ENCODE measurements around the gene ACSL3. TPM values are rescaled to one million over a fixed set of nuclear protein-coding genes. Genes with fewer than 3 reads are reported as not detected.

ACSL3 gene
- total RNA-seq, 1 donor from 2014 or later: 66.9 TPM

DNA sequence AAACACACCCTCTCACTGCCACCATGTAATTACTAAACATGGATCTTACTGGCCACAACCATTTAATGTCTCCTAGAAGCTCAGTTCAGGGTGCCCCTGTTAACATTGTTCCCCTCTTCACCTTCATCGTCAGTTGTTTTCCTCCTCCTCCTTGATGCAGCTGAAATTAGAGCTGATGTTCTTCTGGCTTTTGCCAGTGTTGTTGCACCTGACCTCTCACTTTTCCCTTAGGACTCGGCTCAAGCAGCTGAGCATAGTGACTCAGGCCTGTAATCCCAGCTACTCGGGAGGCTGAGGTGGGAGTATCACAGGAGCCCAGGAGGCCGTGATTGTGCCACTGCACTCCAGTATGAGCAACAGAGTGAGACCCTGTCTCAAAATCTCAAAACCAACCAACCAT lies 70.8 kb downstream of the ACSL3 start:
- H3K27me3 Mint-ChIP-seq: no peaks in the 10 kb centered on the region
- H3K27ac Mint-ChIP-seq: peak overlapping the region; percentile 50
- no peak for DNase-seq (ENCODE audit: low spot score, unreplicated experiment)
- peaks cover 30% of the 10 kb centered on the region for H3K36me3 Mint-ChIP-seq (ENCODE audit: insufficient read depth)
- H3K4me1 Mint-ChIP-seq (ENCODE audit: low read depth): no peaks in the 10 kb centered on the region
- H3K9me3 Mint-ChIP-seq (ENCODE audit: low read depth): peaks cover 3% of the 10 kb centered on the region
- no peak overlapping the region for H3K4me3 Mint-ChIP-seq (ENCODE audit: low read depth)
- TF ChIP-seq, protein P1, sequence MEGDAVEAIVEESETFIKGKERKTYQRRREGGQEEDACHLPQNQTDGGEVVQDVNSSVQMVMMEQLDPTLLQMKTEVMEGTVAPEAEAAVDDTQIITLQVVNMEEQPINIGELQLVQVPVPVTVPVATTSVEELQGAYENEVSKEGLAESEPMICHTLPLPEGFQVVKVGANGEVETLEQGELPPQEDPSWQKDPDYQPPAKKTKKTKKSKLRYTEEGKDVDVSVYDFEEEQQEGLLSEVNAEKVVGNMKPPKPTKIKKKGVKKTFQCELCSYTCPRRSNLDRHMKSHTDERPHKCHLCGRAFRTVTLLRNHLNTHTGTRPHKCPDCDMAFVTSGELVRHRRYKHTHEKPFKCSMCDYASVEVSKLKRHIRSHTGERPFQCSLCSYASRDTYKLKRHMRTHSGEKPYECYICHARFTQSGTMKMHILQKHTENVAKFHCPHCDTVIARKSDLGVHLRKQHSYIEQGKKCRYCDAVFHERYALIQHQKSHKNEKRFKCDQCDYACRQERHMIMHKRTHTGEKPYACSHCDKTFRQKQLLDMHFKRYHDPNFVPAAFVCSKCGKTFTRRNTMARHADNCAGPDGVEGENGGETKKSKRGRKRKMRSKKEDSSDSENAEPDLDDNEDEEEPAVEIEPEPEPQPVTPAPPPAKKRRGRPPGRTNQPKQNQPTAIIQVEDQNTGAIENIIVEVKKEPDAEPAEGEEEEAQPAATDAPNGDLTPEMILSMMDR (IDR thresholded peaks at IDR 0.05; ENCODE audit: unreplicated experiment): no peak

DNA sequence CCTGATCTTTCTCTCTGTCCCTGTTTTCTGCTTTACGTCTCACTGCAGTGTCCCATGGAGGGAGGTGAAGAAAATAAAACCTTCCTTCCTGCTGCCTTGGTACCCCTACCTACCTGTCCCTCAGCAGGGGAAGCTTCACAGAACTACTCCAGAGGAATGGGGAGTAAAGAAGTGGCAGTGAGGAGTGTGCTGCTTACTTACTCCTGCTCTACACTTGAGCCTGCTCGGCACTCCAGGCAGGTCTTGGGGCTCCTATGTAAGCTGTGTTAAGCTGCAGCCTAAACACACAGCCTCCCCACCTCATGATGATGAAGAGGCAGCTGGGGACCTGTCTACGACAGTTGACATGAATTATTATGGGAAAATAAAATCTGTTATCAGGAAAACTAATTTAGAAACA lies 72.6 kb downstream of the ACSL3 start:
- H3K4me3 Mint-ChIP-seq (ENCODE audit: low read depth): no peak overlapping the region
- H3K36me3 Mint-ChIP-seq (ENCODE audit: insufficient read depth): peaks cover 45% of the 10 kb centered on the region
- H3K4me1 Mint-ChIP-seq (ENCODE audit: low read depth): no peaks in the 10 kb centered on the region
- no peak for DNase-seq (ENCODE audit: low spot score, unreplicated experiment)
- H3K27me3 Mint-ChIP-seq: no peaks in the 10 kb centered on the region
- peaks cover 13% of the 10 kb centered on the region for H3K9me3 Mint-ChIP-seq (ENCODE audit: low read depth)
- TF ChIP-seq, protein P1 (IDR thresholded peaks at IDR 0.05; ENCODE audit: unreplicated experiment): no peak
- H3K27ac Mint-ChIP-seq: peak overlapping the region; percentile 86

DNA sequence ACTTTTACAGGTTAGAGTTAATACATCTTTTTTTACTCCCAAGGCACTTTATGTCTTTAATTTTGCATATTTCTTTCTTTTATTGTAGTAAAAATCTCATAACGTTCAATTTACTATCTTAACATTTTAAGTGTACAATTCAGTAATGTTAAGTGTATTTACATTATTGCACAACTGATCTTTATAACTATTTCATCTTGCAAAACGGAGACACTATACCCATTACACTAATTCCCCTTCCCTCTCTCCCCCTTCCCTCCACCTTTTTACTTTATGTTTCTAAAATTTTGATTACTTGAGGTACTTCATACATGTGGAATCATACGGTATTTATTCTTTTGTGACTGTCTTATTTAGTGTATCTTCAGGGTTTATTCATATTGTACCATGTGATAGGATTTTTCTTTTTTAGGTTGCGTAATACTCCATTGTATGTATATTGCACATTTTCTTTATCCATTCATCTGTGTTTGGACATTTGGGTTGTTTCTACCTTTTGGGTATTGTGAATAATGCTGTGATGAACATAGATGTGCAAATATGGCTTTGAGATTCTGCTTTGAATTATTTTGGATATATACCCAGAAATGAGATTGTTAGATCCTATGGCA lies 75.0 kb downstream of the ACSL3 start:
- H3K27me3 Mint-ChIP-seq: no peaks in the 10 kb centered on the region
- H3K4me1 Mint-ChIP-seq (ENCODE audit: low read depth): no peaks in the 10 kb centered on the region
- H3K27ac Mint-ChIP-seq: no peak overlapping the region
- peaks cover 48% of the 10 kb centered on the region for H3K36me3 Mint-ChIP-seq (ENCODE audit: insufficient read depth)
- TF ChIP-seq, protein P1 (IDR thresholded peaks at IDR 0.05; ENCODE audit: unreplicated experiment): no peak
- no peak for DNase-seq (ENCODE audit: low spot score, unreplicated experiment)
- peaks cover 17% of the 10 kb centered on the region for H3K9me3 Mint-ChIP-seq (ENCODE audit: low read depth)
- H3K4me3 Mint-ChIP-seq (ENCODE audit: low read depth): no peak overlapping the region

DNA sequence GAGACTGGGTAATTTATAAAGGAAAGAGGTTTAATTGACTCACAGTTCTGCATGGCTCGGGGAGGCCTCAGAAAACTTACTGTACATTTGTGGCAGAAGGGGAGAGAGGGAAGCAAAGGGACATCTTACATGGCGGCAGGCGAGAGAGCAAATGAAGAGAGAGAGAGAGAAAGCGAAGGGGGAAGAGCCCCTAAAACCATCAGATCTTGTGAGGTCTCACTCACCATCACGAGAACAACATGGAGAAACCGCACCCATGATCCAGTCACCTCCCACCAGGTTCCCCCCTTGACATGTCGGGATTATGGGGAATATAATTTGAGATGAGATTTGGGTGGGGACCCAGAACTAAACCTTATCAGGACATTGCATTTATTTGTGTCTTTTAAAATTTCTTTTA lies 75.9 kb downstream of the ACSL3 start:
- Mint-ChIP-seq H3K4me3 (ENCODE audit: low read depth) (no peak overlapping the region), H3K4me1 (ENCODE audit: low read depth) (no peaks in the 10 kb centered on the region), H3K36me3 (ENCODE audit: insufficient read depth) (peaks cover 44% of the 10 kb centered on the region), H3K27ac (no peak overlapping the region), H3K27me3 (no peaks in the 10 kb centered on the region), H3K9me3 (ENCODE audit: low read depth) (peaks cover 17% of the 10 kb centered on the region)
- DNase-seq (ENCODE audit: low spot score, unreplicated experiment): no peak
- TF ChIP-seq, protein P1 (IDR thresholded peaks at IDR 0.05; ENCODE audit: unreplicated experiment): no peak

DNA sequence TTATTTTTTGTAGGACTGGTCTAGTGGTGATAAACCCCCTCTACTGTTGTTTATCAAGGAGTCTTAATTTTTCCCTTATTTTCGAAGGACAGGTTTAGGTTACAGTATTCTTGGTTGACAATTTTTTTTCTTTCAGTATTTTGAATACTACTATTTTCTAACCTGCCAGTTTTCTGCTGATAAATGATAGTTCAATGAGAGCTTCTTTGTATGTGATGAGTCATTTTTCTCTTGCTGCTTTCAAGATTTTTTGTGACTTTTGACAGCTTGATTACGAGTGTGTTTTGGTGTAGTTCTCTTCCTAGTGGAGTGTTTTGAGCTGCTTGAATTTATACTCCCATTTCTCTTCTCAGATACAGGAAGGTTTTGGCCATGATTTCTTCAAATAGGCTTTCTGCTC lies 77.5 kb downstream of the ACSL3 start:
- H3K4me1 Mint-ChIP-seq (ENCODE audit: low read depth): no peaks in the 10 kb centered on the region
- H3K4me3 Mint-ChIP-seq (ENCODE audit: low read depth): no peak overlapping the region
- H3K27me3 Mint-ChIP-seq: no peaks in the 10 kb centered on the region
- H3K9me3 Mint-ChIP-seq (ENCODE audit: low read depth): peaks cover 17% of the 10 kb centered on the region
- TF ChIP-seq, protein P1 (IDR thresholded peaks at IDR 0.05; ENCODE audit: unreplicated experiment): no peak
- H3K36me3 Mint-ChIP-seq (ENCODE audit: insufficient read depth): peaks cover 39% of the 10 kb centered on the region
- no peak overlapping the region for H3K27ac Mint-ChIP-seq
- no peak for DNase-seq (ENCODE audit: low spot score, unreplicated experiment)

Measured in progenitor cell of endocrine pancreas (in vitro differentiated cells).